ENCODE measurements around the gene PIK3CB.
"Not testable (repeated sequence)": the region's sequence is repeated elsewhere in the genome, so short reads cannot be mapped to it uniquely, and the experiment has no call there.

Gene PIK3CB

DNA sequence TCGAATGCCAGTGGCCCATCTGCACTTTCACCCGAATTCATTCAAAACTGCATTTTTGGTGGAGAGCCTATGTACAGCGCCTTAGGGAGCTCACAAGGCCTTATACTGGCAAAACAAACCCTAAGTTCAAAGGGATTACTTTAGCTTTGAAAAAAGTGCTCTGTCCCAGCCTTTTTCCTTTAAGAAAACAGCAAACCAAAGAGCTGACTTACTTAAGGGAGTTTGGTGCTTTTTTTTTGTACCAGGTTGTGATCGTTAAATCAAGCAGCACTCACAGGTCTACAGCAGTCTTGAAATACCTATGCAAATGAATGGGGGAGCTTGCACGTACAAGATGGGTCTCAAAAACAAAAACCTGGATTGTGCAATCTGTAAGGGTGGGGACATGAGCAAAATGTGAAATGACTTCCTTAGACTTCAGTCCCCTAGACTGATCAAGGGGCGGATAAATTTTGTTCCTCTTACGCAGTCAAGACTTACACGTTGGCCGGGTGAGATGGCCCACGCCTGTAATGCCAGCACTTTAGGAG lies 11.6 kb upstream of the PIK3CB start:
- no peak for DNase-seq

DNA sequence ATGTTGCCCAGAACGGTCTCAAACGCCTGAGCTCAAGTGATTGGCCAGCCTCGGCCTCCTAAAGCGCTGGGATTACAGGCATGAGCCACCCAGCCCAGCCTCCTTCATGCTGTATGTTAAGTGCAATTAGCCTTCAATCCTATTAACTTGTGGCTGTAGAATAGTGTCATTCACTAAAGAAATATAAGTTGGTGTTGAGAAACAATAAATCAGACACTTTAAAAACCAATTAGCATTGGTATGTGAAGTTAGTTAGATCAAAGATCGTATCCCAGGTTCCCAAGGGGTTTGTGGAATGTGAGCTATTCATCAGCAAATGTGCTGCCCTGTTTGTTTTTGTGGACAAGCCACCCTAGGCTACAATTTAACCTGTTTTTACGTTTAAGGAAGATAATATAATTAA lies 11.0 kb upstream of the PIK3CB start:
- DNase-seq: no peak

DNA sequence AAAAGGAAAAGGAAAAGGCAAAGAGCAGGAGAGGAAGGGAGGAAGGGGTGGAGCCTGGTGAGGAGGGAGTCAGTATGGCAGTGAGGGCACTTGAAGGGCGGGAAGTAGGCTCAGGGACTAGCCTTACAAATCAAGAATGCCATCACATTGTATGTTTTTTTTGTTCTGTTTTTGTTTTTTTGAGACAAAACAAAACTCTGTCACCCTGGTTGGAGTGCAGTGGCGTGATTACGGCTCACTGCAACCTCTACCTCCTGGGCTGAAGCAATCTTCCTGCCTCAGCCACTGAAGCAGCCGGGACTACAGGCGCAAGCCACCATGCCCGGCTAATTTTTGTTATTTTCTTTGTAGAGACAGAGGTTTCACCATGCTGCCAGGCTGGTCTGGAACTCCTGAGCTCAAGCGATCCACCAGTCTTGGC lies 10.5 kb upstream of the PIK3CB start:
- no peak for DNase-seq

DNA sequence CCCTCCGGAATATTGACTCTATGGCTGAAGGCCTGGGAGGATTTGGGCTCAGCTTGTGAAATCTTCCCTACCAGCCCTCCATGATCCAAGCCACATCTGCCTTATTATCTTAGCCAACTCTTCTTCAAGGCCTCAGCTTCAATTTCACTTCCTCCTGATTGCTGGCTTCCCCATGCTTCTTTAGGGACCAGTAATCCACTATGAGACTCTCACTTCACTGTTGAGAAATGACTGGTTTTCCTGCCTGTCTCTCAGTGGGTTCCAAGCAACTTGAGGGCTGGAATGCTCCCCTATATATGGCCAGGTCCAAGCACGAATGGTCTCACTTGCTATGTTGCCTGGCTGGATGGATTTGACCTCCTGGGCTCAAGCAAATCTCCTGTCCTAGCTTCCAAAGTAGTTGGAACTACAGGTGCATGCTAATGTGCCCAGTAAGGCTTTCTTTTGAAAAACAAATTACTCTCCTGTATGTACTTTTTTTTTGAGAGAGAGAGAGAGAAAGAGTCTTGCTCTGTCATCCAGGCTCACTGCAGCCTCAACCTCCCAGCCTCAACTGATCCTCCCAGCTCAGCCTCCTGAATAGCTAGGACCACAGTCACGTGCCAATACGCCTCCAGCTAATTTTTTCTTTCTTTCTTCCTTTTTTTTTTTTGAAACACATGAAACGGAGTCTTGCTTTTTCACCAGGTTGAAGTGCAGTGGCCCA lies 7.9 kb upstream of the PIK3CB start:
- no peak for DNase-seq

DNA sequence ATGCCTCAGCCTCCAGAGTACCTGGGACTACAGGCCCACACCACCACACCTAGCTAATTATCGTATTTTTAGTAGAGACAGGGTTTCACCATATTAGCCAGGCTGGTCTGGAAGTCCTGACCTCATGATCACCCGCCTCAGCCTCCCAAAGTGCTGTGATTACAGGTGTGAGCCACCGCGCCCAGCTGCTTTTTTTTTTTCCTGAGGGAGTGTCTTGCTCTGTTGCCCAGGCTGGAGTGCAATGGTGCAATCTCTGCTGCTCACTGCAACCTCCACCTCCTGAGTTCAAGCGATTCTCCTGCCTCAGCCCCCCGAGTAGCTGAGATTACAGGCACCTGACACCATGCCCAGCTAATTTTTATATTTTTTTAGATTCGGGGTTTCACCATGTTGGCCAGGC lies 3.7 kb upstream of the PIK3CB start:
- not testable (repeated sequence) for DNase-seq

DNA sequence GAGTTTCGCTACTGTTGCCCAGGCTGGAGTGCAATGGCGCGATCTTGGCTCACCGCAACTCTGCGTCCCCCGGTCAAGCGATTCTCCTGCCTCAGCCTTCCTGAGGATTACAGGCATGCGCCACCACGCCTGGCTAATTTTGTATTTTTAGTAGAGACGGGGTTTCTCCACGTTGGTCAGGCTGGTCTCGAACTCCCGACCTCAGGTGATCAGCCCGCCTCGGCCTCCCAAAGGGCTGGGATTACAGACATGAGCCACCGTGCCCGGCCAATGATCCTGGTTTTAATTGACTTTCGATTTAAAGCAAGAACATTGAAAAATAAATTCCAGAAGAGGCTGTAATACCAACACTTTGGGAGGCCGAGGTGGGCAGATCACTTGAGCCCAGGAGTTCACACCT lies 1.1 kb upstream of the PIK3CB start:
- not testable (repeated sequence) for DNase-seq

DNA sequence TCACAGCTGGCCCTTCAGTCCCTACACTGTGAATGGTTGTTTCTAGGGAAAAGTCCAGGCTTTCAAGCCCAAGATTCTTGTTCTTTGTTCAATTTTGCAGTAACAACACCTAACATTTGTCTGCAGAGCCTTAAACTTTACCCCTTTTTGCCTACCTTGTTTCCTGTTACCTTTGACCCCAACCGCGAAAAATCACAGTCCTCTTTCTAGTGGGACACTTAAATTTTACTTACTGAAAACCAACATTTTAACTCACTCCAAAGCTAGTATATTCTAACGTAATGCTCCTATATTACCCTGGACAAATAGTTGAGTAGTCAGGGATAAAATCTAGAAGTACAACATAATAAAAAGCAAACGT lies 649 bp upstream of the PIK3CB start:
- no peak for DNase-seq

DNA sequence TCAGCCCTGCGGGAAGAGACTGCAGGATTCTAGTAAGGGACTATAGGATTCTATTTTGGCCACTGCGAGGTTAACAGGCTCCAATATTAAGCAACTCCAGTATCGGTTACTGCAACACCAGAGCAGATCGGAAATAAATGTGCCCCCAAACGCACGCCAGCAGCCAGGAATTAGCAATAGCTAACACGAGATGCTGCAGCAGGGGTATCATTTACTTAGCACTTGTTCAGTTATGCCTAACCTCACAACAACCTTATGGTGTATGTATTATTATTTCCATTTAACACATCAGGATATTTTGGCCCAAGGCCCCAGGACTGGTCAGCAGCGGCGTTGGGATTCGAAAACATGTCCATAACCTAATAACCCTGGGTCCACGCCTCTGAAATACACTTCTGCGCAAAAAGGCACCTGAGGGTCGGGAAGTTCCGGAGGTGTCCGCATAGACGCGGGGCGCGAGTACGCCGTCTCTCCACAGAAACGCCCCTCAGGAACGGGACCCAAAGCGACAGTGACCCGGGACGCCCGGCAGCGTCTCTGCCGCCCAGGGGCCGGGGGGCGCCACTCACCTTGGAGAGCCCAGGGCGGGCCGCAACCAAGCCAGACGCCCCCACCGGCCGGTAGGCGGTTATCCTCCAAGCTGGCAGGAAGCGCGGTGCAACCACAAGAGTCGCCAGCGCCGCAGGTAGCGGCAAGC lies 681 bp downstream of the PIK3CB start:
- DNase-seq: peak; percentile 41

DNA sequence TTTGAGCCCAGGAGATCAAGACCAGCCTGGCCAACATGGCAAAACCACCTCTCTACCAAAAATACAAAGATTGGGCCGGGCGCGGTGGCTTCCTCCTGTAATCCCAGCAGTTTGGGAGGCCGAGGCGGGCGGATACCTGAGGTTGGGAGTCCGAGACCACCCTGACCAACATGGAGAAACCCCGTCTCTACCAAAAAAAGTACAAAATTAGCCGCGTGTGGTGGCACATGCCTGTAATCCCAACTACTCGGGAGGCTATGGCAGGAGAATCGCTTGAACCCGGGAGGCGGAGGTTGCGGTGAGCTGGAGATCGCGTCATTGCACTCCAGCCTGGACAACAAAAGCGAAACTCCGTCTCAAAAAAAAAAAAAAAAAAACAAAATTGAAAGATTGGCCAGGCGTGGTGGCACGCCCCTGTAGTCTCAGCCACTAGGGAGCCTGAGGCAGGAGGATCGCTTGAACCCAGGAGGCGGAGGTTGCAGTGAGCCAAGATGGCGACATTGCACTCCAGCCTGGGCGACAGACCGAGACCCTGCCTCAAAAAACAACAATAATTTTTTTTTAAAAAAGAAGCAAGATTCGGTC lies 2.2 kb downstream of the PIK3CB start:
- not testable (repeated sequence) for DNase-seq

DNA sequence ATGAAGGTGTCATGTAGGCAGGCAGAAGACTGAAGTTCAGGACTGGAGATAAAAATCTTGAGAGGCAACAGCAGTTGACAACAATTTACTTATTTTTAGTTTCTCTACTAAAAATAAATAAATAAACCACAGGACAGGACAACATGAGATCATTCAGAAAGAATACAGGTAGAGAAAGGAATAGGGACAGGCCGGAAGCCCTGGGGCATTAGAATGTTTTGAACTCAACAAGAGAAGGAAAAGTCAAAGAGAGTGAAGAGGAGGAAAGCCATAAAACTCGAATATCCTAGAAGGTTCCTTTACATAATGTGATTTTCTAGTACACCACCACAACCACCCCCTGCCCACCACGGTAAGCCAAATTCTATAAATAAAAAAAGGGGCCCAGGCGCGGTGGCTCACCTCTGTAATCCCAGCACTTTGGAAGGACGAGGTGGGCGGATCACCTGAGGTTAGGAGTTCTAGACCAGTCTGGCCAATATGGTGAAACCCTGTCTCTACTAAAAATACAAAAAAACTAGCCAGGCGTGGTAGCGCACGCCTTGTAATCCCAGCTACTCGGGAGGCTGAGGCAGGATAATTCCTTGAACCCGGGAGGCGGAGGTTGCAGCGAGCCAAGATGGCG lies 4.7 kb downstream of the PIK3CB start:
- no peak for DNase-seq

DNA sequence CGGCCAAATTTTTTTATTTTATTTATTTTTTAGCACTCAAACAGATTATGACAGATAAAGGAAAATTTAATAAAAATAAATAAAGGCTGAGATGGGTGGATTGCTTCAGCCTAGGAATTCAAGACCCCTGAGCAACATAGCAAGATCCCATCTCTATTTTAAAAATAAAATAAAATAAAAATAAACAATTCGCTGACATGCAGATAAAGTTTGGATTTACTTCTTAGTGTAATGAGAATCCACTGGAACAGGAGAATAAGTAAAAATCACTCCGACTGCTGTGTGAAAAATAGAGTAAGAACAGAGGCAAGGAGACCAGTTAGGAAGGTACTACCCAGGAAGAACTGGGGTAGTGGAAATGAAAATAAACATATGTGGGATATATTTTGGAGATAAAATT lies 5.6 kb downstream of the PIK3CB start:
- no peak for DNase-seq

DNA sequence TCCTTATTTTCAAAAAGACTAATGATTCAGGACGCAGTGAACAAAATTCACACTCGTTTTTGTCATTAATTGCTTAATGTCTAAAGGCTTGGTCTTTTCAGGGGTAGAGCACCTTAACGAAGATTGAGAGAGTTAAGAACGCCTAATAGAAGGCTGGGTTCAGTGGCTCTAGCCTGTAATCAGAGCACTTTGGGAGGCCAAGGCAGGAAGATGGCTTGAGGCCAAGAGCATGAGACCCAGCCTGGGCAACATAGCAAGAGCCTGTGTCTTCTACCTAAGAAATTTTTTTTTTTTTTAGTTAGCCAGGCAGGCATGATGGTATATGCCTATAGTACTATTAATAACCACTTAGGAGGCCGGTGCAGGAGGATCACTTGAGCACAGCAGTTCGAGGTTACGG lies 7.5 kb downstream of the PIK3CB start:
- DNase-seq: no peak

DNA sequence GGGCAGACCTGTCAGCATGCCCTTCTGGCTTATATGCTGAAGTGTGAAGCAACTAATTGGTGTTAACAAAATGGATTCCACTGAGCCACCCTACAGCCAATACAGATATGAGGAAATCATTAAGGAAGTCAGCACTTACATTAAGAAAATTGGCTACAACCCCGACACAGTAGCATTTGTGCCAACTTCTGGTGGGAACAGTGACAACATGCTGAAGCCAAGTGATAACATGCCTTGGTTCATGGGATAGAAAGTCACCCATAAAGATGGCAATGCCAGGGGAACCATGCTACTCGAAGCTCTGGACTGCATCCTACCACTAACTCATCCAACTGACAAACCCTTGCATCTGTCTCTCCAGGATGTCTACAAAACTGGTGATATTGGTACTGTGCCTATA lies 9.4 kb downstream of the PIK3CB start:
- no peak for DNase-seq

DNA sequence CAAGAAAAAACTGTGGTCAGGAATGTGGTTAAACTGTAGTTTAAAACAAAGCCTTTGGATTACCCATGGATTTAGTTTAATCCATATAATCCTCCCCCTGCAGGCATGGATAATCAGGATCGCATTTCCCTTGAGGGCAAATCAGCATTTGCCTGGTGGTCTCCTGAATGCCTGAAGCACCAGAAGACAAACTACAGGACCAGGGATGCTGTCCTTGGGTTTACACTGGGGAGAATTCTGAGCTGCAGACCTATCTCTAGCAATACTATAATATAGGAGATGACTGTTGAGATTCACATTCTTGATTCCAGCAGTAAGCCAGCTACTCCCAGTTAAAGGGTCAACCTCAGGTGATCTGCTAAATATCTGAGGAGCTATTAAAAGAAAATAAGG lies 10.6 kb downstream of the PIK3CB start:
- DNase-seq: no peak

DNA sequence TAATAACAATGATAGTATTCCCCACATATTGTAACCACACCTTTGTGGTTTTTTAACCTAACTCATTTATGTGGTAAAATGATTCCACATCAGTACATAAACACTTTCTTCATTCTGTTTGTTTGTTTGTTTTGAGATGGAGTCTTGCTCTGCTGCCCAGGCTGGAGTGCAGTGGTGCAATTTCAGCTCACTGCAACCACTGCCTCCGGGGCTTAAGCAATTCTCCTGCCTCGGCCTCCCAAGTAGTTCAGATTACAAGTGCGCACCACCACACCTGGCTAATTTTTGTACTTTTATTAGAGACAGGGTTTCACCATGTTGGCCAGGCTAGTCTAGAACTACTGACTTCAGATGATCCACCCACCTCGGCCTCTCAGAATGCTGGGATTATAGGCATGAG lies 14.3 kb downstream of the PIK3CB start:
- DNase-seq: not testable (repeated sequence)

DNA sequence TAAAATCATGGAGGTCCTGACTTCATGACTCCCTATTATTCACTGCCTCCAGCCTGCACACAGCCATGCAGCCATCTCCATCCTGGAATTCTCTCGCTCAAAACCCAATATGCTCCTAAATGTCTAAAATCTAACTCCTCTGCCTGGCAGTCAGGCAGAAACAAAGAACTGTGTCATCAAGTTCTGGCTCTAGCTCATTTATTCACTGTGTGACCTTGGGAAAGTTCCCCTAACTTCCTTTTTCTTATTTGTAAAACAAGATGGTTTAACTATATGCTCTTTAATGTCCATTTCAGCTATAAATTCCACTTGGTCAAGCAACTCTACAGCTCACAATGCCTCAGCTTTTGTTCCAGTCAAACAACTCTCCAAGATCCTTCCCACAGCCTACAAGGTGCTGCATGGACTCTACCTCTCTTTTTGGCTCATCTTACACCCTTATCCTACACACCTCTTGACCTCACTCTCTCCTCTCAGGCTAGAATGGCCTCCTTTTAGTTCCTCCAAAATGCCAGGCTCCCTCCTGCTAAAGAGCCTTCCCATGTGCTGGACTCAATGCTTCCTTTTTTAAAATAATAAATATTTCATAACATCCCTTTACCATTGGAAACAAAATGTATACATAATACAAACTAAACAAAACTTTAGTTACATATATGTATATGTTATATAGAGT lies 16.4 kb downstream of the PIK3CB start:
- DNase-seq: no peak

DNA sequence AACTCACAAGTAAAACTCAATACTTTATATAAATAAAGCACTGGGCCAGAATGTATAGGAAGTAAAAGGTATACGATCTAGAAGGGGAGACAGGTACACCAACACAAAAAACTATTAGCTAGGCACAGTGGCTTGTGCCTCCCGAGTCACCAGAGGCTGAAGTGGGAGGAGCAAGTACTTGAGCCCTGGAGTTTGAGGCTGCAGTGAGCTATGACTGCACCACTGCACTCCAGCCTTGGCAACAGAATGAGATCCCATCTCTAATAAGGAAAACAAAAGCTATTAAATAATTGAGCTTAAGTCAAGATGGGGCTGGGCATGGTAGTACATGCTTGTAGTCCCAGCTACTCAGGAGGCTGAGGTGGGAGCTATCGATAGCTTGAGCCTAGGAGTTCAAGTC lies 17.0 kb downstream of the PIK3CB start:
- DNase-seq: no peak

DNA sequence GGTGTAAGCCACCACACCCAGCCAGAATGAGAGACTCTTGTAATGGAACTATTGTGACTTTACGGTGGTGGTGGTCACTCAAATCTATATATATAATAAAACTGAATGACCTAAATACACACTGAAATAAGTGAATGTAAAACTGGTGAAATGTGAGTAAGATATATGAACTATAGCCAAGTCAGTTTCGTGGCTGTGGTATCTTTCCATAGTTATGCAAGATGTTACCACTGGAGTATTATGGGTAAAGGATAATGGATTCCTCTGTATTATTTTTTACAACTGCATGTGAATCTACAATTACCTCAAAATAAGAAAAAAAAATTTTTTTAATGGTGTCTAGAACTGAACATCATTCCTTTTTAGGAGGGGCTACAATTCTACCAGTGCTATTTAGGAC lies 21.9 kb downstream of the PIK3CB start:
- no peak for DNase-seq

DNA sequence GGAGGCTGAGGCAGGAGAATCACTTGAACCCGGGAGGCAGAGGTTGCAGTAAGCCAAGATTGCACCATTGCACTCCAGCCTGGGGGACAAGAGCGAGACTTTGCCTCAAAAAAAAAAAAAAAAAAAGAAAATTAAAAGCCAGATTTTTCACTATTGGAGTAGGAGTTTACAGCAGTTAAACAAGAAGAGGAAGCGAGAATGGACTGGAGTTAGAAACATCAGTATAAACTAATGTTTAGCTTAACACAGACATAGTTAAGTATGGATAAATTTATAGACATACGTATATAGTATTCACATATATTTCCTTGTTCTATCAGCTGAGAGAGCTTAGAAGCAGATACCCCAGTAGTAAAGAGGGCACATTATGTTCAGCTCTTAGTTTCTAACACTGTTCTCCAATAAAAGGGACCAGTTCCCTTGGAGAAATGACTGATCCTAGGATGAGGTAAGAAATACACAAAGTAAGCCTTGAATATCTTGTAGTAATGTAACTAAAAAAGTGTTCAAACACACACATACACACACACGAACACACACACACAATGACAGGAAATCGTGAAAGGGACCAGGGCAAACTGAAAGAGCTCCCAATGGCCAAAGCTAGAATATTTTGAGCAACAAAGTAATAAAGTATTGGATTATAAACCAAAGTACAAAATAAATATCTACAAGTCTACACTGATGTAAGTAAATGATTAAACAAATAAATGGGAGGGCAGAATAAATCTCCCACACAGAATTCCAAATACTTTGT lies 25.1 kb downstream of the PIK3CB start:
- DNase-seq: no peak

DNA sequence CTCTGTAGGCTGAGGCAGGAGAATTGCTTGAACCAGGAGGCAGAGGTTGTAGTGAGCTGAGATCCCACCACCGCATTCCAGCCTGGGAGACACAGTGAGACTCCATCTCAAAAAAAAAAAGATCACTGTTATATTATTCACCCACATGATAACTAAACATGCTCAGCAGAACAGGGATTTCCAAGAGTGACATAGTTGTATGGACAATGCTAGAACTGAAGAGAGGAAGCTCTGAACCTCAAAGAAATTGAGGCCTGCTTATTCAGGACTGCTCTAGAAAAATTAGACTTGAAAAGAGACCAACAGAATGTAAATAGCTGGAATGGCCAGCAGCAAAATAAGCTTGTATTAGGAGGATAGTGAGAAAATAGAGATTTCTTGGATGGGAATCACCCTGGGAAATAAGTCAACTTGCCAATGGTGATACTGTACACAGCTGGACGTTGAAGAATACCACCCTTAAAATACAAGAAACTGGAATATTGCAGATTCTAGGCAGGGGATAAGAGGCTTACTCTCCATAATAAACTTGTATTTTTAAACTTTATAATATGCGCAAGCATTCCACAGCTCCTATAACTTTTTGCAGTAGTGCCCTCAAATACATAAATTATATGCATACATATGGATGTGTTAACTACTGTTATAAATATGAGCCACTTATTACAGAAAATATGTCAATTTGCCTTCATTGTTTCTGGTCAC lies 28.2 kb downstream of the PIK3CB start:
- DNase-seq: no peak

DNA sequence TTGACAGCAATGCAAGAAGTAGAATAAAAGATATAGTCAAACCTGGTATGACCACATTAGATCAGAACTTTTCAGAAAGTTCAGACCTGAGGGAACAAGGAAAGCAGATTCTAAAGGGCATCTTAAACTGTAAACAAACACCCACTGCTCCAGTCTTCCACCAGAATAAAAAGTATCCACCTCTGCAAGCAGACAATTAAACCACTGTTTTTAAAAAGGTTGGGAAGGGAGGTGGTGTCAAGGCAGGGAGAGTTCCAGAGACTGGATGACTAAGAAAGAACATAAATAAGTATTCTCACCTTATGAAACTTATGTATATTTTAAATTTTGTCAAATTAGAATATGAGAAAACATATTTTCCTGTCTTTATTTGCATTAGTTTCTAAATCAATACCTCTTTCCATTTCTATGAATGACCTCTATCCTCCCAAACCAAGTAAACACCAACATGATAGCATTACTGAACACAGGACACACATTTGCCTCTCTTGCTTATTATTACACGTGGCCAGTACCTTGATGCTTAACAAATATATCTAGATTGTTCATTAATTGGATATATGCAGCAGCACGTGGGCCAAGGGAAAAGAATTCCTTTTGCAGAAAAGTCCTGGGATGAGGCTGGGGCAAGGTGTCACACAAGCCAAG lies 31.6 kb downstream of the PIK3CB start:
- DNase-seq: no peak

Data from EL (cell line).